ENCODE measurements around the gene ARFIP2.

ARFIP2 gene

GRCh38 chr11:6476571-6476970 lies 4.6 kb downstream of the ARFIP2 start:
- TF ChIP-seq RAD21 (IDR thresholded peaks at IDR 0.05; ENCODE audit: low read depth) (no peak), EGR1 (IDR thresholded peaks at IDR 0.05) (no peak), MAX (IDR thresholded peaks at IDR 0.05) (no peak), FOXM1 (IDR thresholded peaks at IDR 0.05; ENCODE audit: borderline replicate concordance, low read depth) (no peak), REST (IDR thresholded peaks at IDR 0.05; ENCODE audit: low read depth) (no peak), YY1 (IDR thresholded peaks at IDR 0.05; ENCODE audit: low read depth) (no peak), TCF12 (IDR thresholded peaks at IDR 0.05; ENCODE audit: low read depth) (no peak), NFIC (IDR thresholded peaks at IDR 0.05) (no peak), CEBPB (IDR thresholded peaks at IDR 0.05) (no peak), TEAD4 (IDR thresholded peaks at IDR 0.05) (no peak), EP300 (IDR thresholded peaks at IDR 0.05; ENCODE audit: borderline replicate concordance) (no peak), USF1 (IDR thresholded peaks at IDR 0.05) (no peak), CREB1 (IDR thresholded peaks at IDR 0.05; ENCODE audit: low read depth) (no peak), ZBTB7A (IDR thresholded peaks at IDR 0.05; ENCODE audit: low read depth) (no peak), TAF1 (IDR thresholded peaks at IDR 0.05; ENCODE audit: low read depth) (no peak)

GRCh38 chr11:6475936-6476335 lies 5.2 kb downstream of the ARFIP2 start:
- TF ChIP-seq USF1 (IDR thresholded peaks at IDR 0.05) (no peak), TCF12 (IDR thresholded peaks at IDR 0.05; ENCODE audit: low read depth) (no peak), MAX (IDR thresholded peaks at IDR 0.05) (no peak), REST (IDR thresholded peaks at IDR 0.05; ENCODE audit: low read depth) (no peak), NFIC (IDR thresholded peaks at IDR 0.05) (no peak), EP300 (IDR thresholded peaks at IDR 0.05; ENCODE audit: borderline replicate concordance) (no peak), YY1 (IDR thresholded peaks at IDR 0.05; ENCODE audit: low read depth) (no peak), TEAD4 (IDR thresholded peaks at IDR 0.05) (no peak), CREB1 (IDR thresholded peaks at IDR 0.05; ENCODE audit: low read depth) (no peak), CEBPB (IDR thresholded peaks at IDR 0.05) (no peak), ZBTB7A (IDR thresholded peaks at IDR 0.05; ENCODE audit: low read depth) (no peak), RAD21 (IDR thresholded peaks at IDR 0.05; ENCODE audit: low read depth) (no peak), FOXM1 (IDR thresholded peaks at IDR 0.05; ENCODE audit: borderline replicate concordance, low read depth) (no peak), TAF1 (IDR thresholded peaks at IDR 0.05; ENCODE audit: low read depth) (no peak), EGR1 (IDR thresholded peaks at IDR 0.05) (no peak)

- no peak for TF ChIP-seq YY1 (IDR thresholded peaks at IDR 0.05; ENCODE audit: low read depth)
- TF ChIP-seq TCF12 (IDR thresholded peaks at IDR 0.05; ENCODE audit: low read depth): no peak
- TF ChIP-seq ZBTB7A (IDR thresholded peaks at IDR 0.05; ENCODE audit: low read depth): no peak
- TF ChIP-seq CREB1 (IDR thresholded peaks at IDR 0.05; ENCODE audit: low read depth): no peak
- TF ChIP-seq NFIC (IDR thresholded peaks at IDR 0.05): no peak
- no peak for TF ChIP-seq MAX (IDR thresholded peaks at IDR 0.05)
- TF ChIP-seq EP300 (IDR thresholded peaks at IDR 0.05; ENCODE audit: borderline replicate concordance): no peak
- no peak for TF ChIP-seq REST (IDR thresholded peaks at IDR 0.05; ENCODE audit: low read depth)
- no peak for TF ChIP-seq FOXM1 (IDR thresholded peaks at IDR 0.05; ENCODE audit: borderline replicate concordance, low read depth)
- TF ChIP-seq USF1 (IDR thresholded peaks at IDR 0.05): no peak
- TF ChIP-seq TEAD4 (IDR thresholded peaks at IDR 0.05): no peak
- no peak for TF ChIP-seq EGR1 (IDR thresholded peaks at IDR 0.05)
Measured at GRCh38 chr11:6474806-6475500, 6.2 kb downstream of the ARFIP2 start.
